ENCODE results near the gene TSPAN13. TPM values are rescaled to one million over a fixed set of nuclear protein-coding genes. Genes with fewer than 3 reads are reported as not detected.

Gene TSPAN13
- total RNA-seq, 1 experiment from 2014 or later, result 32.7 TPM

GRCh38 chr7:16785321-16785720, 31.8 kb downstream of the TSPAN13 start:
- Mint-ChIP-seq H3K4me1 (no peaks in the 10 kb centered on the region), H3K27ac (no peak overlapping the region)

More at GRCh38 chr7:16785321-16785720, 31.8 kb downstream of the TSPAN13 start:
- Mint-ChIP-seq H3K9me3 (no peaks in the 10 kb centered on the region), H3K4me3 (no peak overlapping the region), H3K27me3 (ENCODE audit: low read depth) (no peaks in the 10 kb centered on the region), H3K36me3 (peaks cover 5% of the 10 kb centered on the region; the same call in 1 of the 2 replicates)
- ATAC-seq (no peak), DNase-seq (ENCODE audit: low spot score) (no peak)
- ChIA-PET CTCF (no interaction called here), POLR2A (no interaction called here)
- TF ChIP-seq CTCF (IDR thresholded peaks at IDR 0.05) (no peak), NR2C2 (CRISPR knock-in tag; IDR thresholded peaks at IDR 0.05) (no peak), TP53 (CRISPR knock-in tag; IDR thresholded peaks at IDR 0.05) (no peak), EMX1 (CRISPR knock-in tag; IDR thresholded peaks at IDR 0.05) (no peak), IRF2 (CRISPR knock-in tag; IDR thresholded peaks at IDR 0.05; ENCODE audit: borderline replicate concordance, low read depth) (no peak), MAX (CRISPR knock-in tag; IDR thresholded peaks at IDR 0.05) (no peak), ZNF219 (CRISPR knock-in tag; IDR thresholded peaks at IDR 0.05; ENCODE audit: borderline replicate concordance) (no peak), ARID4B (CRISPR knock-in tag; IDR thresholded peaks at IDR 0.05; ENCODE audit: borderline replicate concordance) (no peak), USF1 (CRISPR knock-in tag; IDR thresholded peaks at IDR 0.05) (no peak), GRHL2 (CRISPR knock-in tag; IDR thresholded peaks at IDR 0.05; ENCODE audit: insufficient replicate concordance, severe bottlenecking) (no peak), ATF1 (CRISPR knock-in tag; IDR thresholded peaks at IDR 0.05) (no peak), CDX4 (CRISPR knock-in tag; IDR thresholded peaks at IDR 0.05; ENCODE audit: borderline replicate concordance) (no peak), ZSCAN18 (CRISPR knock-in tag; IDR thresholded peaks at IDR 0.05) (no peak)

All from WTC11 (cell line).